ENCODE measurements around the gene ADAMTSL5. TPM values are rescaled to one million over a fixed set of nuclear protein-coding genes. Genes with fewer than 3 reads are reported as not detected.
"Not testable (repeated sequence)": the region's sequence is repeated elsewhere in the genome, so short reads cannot be mapped to it uniquely, and the experiment has no call there.

ADAMTSL5 gene
- total RNA-seq, 4 donors from 2014 or later, result 1.3 to 9.7 (median 3.6) TPM

- H3K4me3 ChIP-seq, result no peak overlapping the region
- no peak for ATAC-seq
- no peaks in the 10 kb centered on the region for H3K36me3 ChIP-seq
- WGBS, 2 donors (ENCODE audit: low coverage in 1 of 2), result 82 to 91% methylated on average over 4 of the region's 4 CpGs
- peaks cover 0 to 6% (median 0%) of the 10 kb centered on the region in 3 donors for H3K4me1 ChIP-seq
- TF ChIP-seq POLR2AphosphoS5 (IDR thresholded peaks at IDR 0.05) (no peak), EP300 (IDR thresholded peaks at IDR 0.05) (no peak), POLR2A (IDR thresholded peaks at IDR 0.05) (no peak)
- TF ChIP-seq, protein P1, sequence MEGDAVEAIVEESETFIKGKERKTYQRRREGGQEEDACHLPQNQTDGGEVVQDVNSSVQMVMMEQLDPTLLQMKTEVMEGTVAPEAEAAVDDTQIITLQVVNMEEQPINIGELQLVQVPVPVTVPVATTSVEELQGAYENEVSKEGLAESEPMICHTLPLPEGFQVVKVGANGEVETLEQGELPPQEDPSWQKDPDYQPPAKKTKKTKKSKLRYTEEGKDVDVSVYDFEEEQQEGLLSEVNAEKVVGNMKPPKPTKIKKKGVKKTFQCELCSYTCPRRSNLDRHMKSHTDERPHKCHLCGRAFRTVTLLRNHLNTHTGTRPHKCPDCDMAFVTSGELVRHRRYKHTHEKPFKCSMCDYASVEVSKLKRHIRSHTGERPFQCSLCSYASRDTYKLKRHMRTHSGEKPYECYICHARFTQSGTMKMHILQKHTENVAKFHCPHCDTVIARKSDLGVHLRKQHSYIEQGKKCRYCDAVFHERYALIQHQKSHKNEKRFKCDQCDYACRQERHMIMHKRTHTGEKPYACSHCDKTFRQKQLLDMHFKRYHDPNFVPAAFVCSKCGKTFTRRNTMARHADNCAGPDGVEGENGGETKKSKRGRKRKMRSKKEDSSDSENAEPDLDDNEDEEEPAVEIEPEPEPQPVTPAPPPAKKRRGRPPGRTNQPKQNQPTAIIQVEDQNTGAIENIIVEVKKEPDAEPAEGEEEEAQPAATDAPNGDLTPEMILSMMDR (IDR thresholded peaks at IDR 0.05), result no peak
- no peaks in the 10 kb centered on the region for H3K9me3 ChIP-seq
- no peak overlapping the region for H3K27ac ChIP-seq
- H3K27me3 ChIP-seq, result peaks cover 30% of the 10 kb centered on the region
Observed at GRCh38 chr19:1549332-1549945, 36.6 kb upstream of the ADAMTSL5 start.

DNA sequence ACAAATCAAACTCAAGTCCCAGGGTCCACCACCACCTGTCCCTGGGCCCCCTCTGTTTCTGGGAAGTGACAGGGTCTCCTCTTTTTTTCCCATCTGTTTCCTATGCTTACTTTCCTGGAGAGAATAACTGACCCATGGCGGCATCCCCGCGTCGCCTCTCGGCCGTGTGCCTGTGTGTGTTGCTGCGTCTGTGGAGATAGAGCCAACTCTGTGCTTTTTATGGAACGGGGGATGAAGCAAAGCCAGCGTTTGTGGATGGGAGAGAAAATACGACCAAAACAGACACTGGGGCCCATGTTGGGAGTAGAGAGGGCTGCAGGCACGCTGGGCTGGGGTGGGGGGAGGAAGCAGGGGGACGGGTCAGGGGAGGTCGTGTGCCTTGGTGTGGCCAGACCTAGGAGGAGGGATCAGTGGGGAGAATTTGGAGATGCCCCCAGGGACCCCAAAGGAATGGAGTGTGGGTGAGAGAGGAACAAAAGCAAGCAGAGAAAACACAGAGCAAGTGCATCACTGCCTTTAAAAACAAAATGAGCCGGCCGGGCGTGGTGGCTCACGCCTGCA lies 27.6 kb upstream of the ADAMTSL5 start:
- 14 to 33% methylated on average over 4 to 16 of the region's 17 CpGs for WGBS, 2 donors (ENCODE audit: low coverage in 1 of 2)
- peak overlapping the region in 2 of 4 donors; percentile 16 to 39 for H3K27ac ChIP-seq
- peak; percentile 63 for ATAC-seq
- H3K4me1 ChIP-seq, result peaks cover 0 to 23% (median 0%) of the 10 kb centered on the region in 3 donors
- no peaks in the 10 kb centered on the region for H3K36me3 ChIP-seq
- no peak overlapping the region for H3K4me3 ChIP-seq
- H3K9me3 ChIP-seq, result no peaks in the 10 kb centered on the region
- TF ChIP-seq POLR2A (IDR thresholded peaks at IDR 0.05) (no peak), POLR2AphosphoS5 (IDR thresholded peaks at IDR 0.05) (no peak), EP300 (IDR thresholded peaks at IDR 0.05) (no peak)
- TF ChIP-seq, protein P1 (IDR thresholded peaks at IDR 0.05), result no peak
- H3K27me3 ChIP-seq, result peaks cover 32% of the 10 kb centered on the region

- H3K36me3 ChIP-seq, H3K4me3 ChIP-seq, H3K9me3 ChIP-seq, ATAC-seq: not testable (repeated sequence)
- H3K27ac ChIP-seq, result peak overlapping the region in 2 of 4 donors; percentile 16 to 39
- H3K4me1 ChIP-seq, result peaks cover 0 to 23% (median 0%) of the 10 kb centered on the region in 3 donors
- H3K27me3 ChIP-seq, result peaks cover 32% of the 10 kb centered on the region
- WGBS, 2 donors (ENCODE audit: low coverage in 1 of 2), result 70 to 85% methylated on average over 2 to 5 of the region's 11 CpGs
Observed at GRCh38 chr19:1539749-1540148, 26.9 kb upstream of the ADAMTSL5 start.

DNA sequence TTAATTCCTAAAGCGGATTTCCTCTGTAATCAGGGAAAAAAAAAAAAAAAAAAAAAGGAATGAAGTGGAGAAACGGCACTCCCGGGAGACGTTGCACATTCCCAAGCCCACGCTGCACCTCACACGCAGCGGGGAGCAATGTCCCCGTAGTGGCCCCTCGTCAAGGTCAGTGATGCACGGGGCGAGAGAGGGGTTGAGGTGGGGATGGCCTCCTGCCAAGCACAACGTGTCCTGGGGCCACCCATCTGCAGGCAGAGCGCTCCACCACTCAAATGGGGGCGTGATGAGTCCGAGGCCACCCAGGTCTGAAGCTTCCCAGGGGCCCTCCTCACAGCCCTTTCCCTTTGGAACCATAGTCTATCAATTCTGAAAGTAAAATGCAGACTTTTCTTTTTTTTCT lies 26.2 kb upstream of the ADAMTSL5 start:
- H3K9me3 ChIP-seq, result no peaks in the 10 kb centered on the region
- H3K4me1 ChIP-seq, result peaks cover 0 to 23% (median 0%) of the 10 kb centered on the region in 3 donors
- TF ChIP-seq EP300 (IDR thresholded peaks at IDR 0.05) (no peak), POLR2AphosphoS5 (IDR thresholded peaks at IDR 0.05) (no peak), POLR2A (IDR thresholded peaks at IDR 0.05) (no peak)
- TF ChIP-seq, protein P1 (IDR thresholded peaks at IDR 0.05), result no peak
- 5 to 10% methylated on average over 2 to 4 of the region's 15 CpGs for WGBS, 2 donors (ENCODE audit: low coverage in 1 of 2)
- H3K4me3 ChIP-seq, result no peak overlapping the region
- peaks cover 35% of the 10 kb centered on the region for H3K27me3 ChIP-seq
- no peak overlapping the region for H3K27ac ChIP-seq
- H3K36me3 ChIP-seq, result no peaks in the 10 kb centered on the region
- ATAC-seq, result no peak

DNA sequence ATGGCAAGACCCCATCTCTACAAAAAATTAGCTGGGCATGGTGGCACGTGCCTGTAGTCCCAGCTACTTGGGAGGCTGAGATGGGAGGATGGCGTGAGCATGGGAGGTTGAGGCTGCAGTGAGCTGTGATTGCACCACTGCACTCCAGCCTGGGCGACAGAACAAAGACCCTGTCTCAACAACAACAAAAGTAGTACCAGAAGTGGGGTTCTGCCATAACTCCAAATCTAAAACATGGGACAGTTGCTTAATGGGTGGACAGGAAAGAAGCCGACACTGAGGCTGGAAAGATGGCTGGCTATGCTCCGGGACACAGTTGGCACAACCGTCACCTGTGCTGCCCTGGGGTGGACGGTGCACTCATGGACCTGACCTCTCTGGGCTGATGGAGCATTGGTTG lies 22.9 kb upstream of the ADAMTSL5 start:
- 91 to 92% methylated on average over 4 of the region's 7 CpGs for WGBS, 2 donors (ENCODE audit: low coverage in 1 of 2)
- not testable (repeated sequence) for H3K4me3 ChIP-seq, H3K27ac ChIP-seq, H3K36me3 ChIP-seq, H3K9me3 ChIP-seq, ATAC-seq
- Histone ChIP-seq H3K27me3 (peaks cover 59% of the 10 kb centered on the region), H3K4me1 (peaks cover 0 to 21% (median 0%) of the 10 kb centered on the region in 3 donors)

DNA sequence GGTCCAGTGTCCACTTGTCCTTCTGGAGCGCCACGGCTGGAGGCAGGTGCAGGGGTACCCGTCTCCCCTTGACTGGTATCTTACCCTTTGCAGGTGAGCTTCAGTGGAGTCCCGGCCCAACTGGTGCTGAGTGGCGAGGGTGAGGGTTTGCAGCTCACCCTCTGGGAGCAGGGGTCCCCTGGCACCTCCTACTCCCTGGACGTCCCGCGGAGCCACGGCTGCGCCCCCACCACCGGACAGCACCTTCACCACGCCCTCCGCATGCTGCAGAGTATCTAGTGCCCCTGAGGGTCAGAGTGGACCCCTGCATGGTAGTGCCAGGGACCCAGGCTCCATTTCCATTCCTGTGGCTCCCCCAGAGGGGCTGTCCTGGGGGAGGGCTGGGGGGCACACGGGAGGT lies 22.2 kb upstream of the ADAMTSL5 start:
- TF ChIP-seq POLR2AphosphoS5 (IDR thresholded peaks at IDR 0.05) (no peak), EP300 (IDR thresholded peaks at IDR 0.05) (no peak), POLR2A (IDR thresholded peaks at IDR 0.05) (no peak)
- TF ChIP-seq, protein P1 (IDR thresholded peaks at IDR 0.05), result no peak
- 80% methylated on average over 1 of the region's 14 CpGs; no CpG with 5 or more reads in 1 of the 2 donors for WGBS, 2 donors (ENCODE audit: low coverage in 1 of 2)
- Histone ChIP-seq H3K36me3 (no peaks in the 10 kb centered on the region), H3K9me3 (no peaks in the 10 kb centered on the region), H3K4me3 (no peak overlapping the region), H3K4me1 (peaks cover 0 to 13% (median 0%) of the 10 kb centered on the region in 3 donors), H3K27ac (no peak overlapping the region), H3K27me3 (peaks cover 66% of the 10 kb centered on the region)
- no peak for ATAC-seq

All from gastroesophageal sphincter (tissue), 4 donors.